ENCODE results near the gene MYH16. TPM values are rescaled to one million over a fixed set of nuclear protein-coding genes. Genes with fewer than 3 reads are reported as not detected.

Gene MYH16
- total RNA-seq, 1 donor from 2014 or later = 5.6 TPM

DNA sequence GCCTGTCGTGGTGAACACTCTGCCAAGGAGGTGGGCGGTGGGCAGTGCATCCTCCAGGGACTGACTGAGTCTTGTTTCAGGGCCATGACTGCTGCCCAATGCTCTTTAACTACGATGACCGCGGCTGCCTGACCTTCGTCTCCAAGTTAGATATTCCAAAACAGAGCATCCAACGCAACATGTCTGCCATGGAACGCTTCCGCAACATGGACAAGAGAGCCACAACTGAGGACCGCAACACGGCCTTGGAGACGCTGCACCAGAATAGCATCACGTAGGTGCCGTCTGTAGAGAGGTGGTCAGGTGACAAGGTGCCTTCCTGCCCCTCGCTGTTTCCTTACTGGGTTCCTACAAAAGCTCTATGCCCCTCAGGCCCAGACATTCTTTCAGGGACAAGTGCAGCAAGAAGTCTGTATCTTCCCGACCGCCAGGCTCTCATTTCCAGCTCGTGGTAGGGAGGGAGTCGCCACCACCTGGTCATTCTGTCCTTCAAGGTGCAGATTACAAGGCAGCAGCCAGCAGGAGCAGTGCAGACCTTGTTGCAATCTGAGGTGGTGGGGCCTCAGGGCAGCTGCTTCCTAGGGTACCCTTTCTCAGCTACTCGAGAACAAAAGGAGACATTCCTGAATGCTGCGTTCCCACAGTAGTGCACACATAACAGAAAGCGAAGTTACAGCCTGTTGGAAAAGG, 87.0 kb downstream of the MYH16 start:
- H3K4me3 ChIP-seq (ENCODE audit: low read depth, low read length) = no peak overlapping the region
- no peaks in the 10 kb centered on the region for H3K27me3 ChIP-seq (ENCODE audit: control insufficient read depth, insufficient read depth, low read length)
- no peak for DNase-seq (ENCODE audit: low read depth)
- TF ChIP-seq, protein P1, sequence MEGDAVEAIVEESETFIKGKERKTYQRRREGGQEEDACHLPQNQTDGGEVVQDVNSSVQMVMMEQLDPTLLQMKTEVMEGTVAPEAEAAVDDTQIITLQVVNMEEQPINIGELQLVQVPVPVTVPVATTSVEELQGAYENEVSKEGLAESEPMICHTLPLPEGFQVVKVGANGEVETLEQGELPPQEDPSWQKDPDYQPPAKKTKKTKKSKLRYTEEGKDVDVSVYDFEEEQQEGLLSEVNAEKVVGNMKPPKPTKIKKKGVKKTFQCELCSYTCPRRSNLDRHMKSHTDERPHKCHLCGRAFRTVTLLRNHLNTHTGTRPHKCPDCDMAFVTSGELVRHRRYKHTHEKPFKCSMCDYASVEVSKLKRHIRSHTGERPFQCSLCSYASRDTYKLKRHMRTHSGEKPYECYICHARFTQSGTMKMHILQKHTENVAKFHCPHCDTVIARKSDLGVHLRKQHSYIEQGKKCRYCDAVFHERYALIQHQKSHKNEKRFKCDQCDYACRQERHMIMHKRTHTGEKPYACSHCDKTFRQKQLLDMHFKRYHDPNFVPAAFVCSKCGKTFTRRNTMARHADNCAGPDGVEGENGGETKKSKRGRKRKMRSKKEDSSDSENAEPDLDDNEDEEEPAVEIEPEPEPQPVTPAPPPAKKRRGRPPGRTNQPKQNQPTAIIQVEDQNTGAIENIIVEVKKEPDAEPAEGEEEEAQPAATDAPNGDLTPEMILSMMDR (IDR thresholded peaks at IDR 0.05; ENCODE audit: insufficient read depth, low read length, poor library complexity, severe bottlenecking) = no peak
- H3K36me3 ChIP-seq (ENCODE audit: control insufficient read depth, insufficient read depth, low read length) = peaks cover 4% of the 10 kb centered on the region

Other genes starting within 250 kb of the MYH16 start
- gene SMURF1, start 128.7 kb upstream of the MYH16 start, total RNA-seq = 51.3 and 55.1 TPM in 2 replicates
- gene KPNA7, start 64.7 kb upstream of the MYH16 start, total RNA-seq = 0.75 and 2.3 TPM in 2 replicates
- gene ARPC1A, start 53.1 kb downstream of the MYH16 start, total RNA-seq = 185 and 216 TPM in 2 replicates
- 385 and 460 TPM in 2 replicates for gene ARPC1B, start 101.9 kb downstream of the MYH16 start, total RNA-seq
- 123 and 133 TPM in 2 replicates for gene PDAP1, start 135.8 kb downstream of the MYH16 start, total RNA-seq
- gene BUD31, start 136.1 kb downstream of the MYH16 start, total RNA-seq = 146 and 153 TPM in 2 replicates
- 5.6 and 13.2 TPM in 2 replicates for gene PTCD1, start 166.0 kb downstream of the MYH16 start, total RNA-seq
- 31.7 and 38.4 TPM in 2 replicates for gene CPSF4, start 166.1 kb downstream of the MYH16 start, total RNA-seq
- 1,123 and 1,863 TPM in 2 replicates for gene ATP5MF, start 193.3 kb downstream of the MYH16 start, total RNA-seq
- gene ZNF789, start 200.1 kb downstream of the MYH16 start, total RNA-seq = 5.2 and 12.5 TPM in 2 replicates
- gene ZNF394, start 227.4 kb downstream of the MYH16 start, total RNA-seq = 15.2 and 25.9 TPM in 2 replicates
- gene ZKSCAN5, start 231.8 kb downstream of the MYH16 start, total RNA-seq = 10.0 and 11.5 TPM in 2 replicates

All from kidney epithelial cell (primary cell).